ENCODE data around the gene TINAG.
"Not testable (repeated sequence)": the region's sequence is repeated elsewhere in the genome, so short reads cannot be mapped to it uniquely, and the experiment has no call there.

TINAG gene

GRCh38 chr6:54308986-54309315 lies 710 bp downstream of the TINAG start:
- no peak for DNase-seq

GRCh38 chr6:54310377-54311152 lies 2.3 kb downstream of the TINAG start:
- no peak for DNase-seq

GRCh38 chr6:54315656-54316055 lies 7.4 kb downstream of the TINAG start:
- no peak for DNase-seq

- DNase-seq: no peak
Measured at GRCh38 chr6:54320871-54321270, 12.6 kb downstream of the TINAG start.

DNA sequence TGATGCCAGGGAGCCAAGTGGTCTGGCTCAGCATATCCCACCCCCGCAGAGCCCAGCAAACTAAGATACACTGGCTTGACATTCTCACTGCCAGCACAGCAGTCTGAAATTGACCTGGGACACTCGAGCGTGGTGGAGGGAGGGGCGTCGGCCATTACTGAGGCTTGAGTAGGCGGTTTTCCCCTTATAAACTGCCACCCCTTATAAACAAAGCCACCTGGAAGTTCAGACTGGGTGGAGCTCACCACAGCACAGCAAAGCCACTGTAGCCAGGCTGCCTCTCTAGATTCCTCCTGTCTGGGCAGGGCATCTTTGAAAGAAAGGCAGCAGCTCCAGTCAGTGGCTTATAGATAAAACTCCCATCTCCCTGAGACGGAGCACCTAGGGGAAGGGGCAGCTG lies 19.4 kb downstream of the TINAG start:
- no peak for DNase-seq

- DNase-seq: not testable (repeated sequence)
Measured at GRCh38 chr6:54331571-54331970, 23.3 kb downstream of the TINAG start.

GRCh38 chr6:54335871-54336270 lies 27.6 kb downstream of the TINAG start:
- peak; percentile 6 for DNase-seq

DNA sequence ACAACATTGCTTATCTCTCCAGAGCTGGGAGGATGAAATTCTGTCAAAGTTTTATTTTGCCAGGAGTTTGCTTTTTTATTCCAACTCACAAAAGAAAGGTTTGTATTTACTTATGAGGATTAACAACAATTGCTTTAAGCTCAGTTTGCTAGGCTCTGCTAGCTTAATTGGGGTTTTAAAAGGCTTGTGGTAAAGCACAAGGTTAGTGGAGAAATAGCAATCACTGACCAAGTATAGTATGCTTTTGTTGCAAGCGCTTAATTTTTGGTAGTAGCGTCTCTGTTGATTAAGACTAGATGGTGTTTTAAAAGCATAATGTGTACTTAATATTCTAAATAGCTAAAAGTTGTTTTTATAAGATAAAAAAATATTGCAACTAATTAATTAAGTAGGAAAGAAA lies 45.7 kb downstream of the TINAG start:
- DNase-seq: no peak

- no peak for DNase-seq
Measured at GRCh38 chr6:54354608-54355007, 46.4 kb downstream of the TINAG start.

DNA sequence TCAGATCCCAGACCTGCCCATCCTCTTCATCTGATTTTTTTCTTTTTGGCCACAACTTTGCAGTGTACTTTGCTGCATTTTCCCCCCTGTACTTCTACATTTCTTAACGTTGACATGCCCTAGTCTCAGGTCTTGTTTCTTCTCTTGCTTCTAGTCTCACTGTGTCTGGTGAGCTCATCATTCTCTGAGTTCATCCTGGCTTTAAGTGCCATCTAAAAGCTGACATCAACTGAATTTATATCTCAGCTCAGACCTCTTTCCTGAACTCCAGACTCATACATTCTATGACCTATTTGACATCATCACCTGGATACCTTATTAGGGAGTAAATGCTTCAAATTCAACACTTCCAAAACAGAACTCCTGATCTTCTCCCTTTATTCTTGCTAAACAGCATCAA lies 48.9 kb downstream of the TINAG start:
- no peak for DNase-seq

DNA sequence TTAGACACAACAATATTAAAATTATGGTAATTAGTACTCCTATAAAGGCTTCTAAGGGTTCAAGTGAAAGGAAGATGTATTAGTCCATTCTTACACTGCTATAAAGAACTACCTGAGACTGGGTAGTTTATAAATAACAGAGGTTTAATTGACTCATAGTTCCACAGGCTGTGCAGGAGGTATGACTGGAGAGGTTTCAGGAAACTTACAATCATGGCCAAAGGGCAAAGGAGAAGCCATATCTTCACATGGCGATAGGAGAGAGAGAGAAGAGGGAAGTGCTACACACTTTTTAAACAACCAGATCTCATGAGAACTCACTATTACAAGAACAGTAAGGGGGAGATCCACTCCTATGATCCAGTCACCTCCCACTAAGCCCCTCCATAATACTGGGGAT lies 52.9 kb downstream of the TINAG start:
- no peak for DNase-seq

- DNase-seq: no peak
Measured at GRCh38 chr6:54361734-54362133, 53.5 kb downstream of the TINAG start.

DNA sequence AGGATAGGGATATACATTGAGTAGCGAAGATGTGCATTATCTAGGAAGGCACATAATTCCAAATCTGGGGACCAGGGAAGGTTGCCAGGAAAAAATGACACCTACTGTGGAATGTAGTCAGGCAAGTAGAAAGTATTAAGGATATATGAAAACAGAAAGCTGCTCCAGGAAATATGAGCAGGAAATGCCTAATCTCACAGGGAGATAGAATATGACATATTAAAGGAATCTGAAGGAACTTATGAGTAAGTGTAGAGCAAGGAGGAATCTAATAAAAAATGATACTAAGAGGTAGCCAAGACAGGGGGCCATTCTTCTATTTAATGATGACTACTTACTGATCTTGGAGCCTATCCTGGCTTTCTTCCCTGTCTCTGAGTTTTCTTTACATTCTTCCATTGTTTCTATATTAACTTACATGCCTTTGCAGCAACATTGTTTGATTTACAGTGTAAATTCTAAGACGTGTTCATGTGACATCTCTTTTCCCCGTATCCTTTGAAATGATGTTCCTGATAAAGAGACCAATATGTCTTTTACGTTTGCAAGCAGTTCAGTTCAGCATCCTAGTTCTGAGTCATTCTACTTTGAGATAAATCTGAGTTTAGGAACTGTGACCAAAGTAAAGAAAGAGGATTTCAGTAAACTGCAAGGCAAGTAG lies 58.6 kb downstream of the TINAG start:
- DNase-seq: no peak

- no peak for DNase-seq
Measured at GRCh38 chr6:54377776-54378175, 69.5 kb downstream of the TINAG start.

DNA sequence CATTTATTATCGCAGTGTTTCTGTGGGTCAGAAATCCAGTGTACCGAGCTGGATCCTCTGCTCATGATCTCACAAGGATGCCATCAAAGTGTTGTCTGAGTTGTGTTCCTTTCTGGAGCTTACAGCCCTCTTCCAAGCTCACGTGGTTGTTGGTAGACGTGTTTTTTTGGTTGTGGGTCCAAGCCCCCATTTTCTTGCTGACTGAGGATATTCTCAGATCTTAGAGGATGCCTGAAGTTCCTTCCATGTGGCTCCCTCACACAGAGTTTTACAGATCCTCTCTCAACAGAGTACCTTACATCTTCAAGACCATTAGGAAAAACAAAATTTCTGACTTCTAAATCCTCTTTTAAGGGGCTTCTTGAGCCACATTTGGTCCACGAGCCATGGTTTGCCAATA lies 78.1 kb downstream of the TINAG start:
- DNase-seq: no peak

GRCh38 chr6:54390362-54390761 lies 82.1 kb downstream of the TINAG start:
- no peak for DNase-seq

DNA sequence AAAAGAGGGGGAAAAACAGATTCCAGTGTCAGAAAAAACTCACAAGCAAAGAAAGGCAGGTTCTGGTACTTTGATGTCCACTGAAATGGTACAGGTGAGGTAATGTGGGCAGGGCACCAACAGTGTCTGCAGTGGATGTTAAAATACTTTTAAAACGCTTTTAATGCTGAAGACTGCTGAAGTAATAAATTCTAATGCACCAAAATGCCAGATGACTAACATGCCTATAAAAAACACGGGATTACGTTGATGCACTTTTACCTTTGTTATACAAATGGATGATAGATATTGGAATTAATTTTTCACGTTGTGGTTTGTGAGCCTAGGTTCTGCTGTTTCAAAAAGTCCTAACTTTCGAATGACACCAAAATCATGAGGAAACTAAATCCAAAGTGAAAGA lies 83.3 kb downstream of the TINAG start:
- no peak for DNase-seq

GRCh38 chr6:54403096-54403495 lies 94.9 kb downstream of the TINAG start:
- DNase-seq: no peak

DNA sequence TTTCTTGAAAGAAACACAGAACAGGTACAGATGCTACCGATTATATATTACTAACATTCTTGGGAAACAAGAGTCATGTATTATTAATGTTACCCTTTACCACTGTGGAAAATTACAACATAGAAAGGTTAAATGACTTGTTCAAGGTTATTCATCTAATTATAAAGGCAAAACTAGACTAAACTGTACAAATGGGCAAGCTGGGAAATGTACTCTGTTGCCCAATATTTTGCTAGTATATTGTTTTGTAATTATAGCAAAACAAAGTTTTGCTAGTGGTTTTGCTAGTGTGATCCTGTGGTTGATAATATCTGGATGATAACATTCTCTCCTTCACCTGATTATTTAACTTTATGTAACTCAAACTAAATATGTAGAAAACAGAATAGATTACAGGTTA lies 96.5 kb downstream of the TINAG start:
- DNase-seq: no peak

DNA sequence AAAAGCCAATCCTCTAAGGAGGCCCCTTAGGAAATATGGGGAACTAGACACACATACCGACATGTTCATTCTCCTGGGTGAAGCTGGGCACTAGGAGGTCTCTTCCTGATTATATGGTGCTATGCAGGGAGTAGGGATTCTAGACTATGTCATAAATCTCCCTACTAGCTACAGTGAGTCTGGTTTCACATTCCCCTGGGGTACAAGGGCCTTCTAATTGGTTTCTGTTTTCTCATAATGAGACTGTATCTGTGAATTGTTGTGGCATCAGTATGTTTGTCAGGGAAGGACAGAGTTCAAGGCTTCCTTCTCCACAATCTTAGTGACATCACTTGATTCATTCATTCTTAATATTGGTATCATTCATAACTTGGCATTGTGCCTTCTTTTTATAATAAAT lies 103.5 kb downstream of the TINAG start:
- no peak for DNase-seq

DNA sequence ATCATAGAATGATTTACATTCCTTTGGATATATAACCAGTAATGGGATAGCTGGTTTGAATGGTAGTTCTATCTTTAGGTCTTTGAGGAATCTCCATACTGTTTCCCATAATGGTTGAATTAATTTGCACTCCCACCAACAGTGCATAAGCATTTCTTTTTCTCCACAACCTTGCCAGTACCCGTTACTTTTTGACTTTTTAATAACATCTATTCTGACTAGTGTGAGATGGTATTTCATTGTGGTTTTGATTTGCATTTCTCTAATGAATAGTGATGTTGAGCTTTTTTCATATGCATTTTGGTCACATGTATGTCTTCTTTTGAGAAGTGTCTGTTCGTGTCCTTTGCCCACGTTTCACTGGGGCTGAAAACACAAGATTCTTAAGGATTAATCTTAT lies 107.3 kb downstream of the TINAG start:
- DNase-seq: no peak

GRCh38 chr6:54419885-54420284 lies 111.6 kb downstream of the TINAG start:
- no peak for DNase-seq

GRCh38 chr6:54426995-54427394 lies 118.8 kb downstream of the TINAG start:
- DNase-seq: no peak

DNA sequence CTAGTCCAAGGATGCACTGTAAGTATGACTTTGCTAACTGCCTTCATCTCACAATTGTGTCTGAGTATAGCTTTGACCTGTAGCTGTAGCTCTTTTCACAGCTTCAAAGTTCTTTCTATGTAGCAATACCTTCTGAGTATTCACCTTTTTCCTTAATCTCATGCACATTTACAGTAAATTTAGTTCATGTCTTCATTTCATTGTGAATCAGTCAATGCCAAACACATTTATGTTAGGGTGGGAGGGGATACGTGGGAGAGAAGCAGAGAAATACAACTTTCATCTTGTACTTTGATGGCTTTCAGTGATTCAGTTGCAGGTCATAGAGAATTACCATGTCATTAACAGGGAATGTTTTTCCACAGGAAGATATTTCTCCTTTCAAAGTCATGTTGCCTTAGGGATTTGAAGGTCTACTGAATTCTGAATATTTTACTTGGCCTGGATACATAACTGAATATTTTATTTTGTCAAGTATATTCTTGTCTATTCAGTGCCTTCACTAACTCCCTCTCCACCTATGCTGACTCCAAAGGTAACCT lies 119.2 kb downstream of the TINAG start:
- no peak for DNase-seq

- no peak for DNase-seq
Measured at GRCh38 chr6:54428431-54428830, 120.2 kb downstream of the TINAG start.
